Activated T-cell treated with anti-CD3 and anti-CD28 coated beads, Interleukin-2, amount 50 U/mL, for 24 hours (primary cell): ENCODE data around the gene MRPL47.
"Not testable (repeated sequence)": the region's sequence is repeated elsewhere in the genome, so short reads cannot be mapped to it uniquely, and the experiment has no call there.

Experiments used
- DNase-seq: peaks from one replicate; pipeline ENCODE4 v3.0.0-alpha.2; 2020
- H3K27ac Mint-ChIP-seq: 2 replicates; pipeline ENCODE4 v1.8.0; 2020; ENCODE audit warnings: mild to moderate bottlenecking, mixed read lengths
- H3K27me3 Mint-ChIP-seq: 2 replicates; pipeline ENCODE4 v1.8.0; 2020; ENCODE audit warnings: mixed read lengths
- H3K36me3 Mint-ChIP-seq: 2 replicates; pipeline ENCODE4 v1.8.0; 2020; ENCODE audit warnings: low read depth, mixed read lengths
- H3K4me1 Mint-ChIP-seq: 2 replicates; pipeline ENCODE4 v1.8.0; 2020; ENCODE audit warnings: low read depth, mixed read lengths
- H3K4me3 Mint-ChIP-seq: 2 replicates; pipeline ENCODE4 v1.8.0; 2020; ENCODE audit warnings: mild to moderate bottlenecking, moderate library complexity, mixed read lengths
- H3K9me3 Mint-ChIP-seq: 2 replicates; pipeline ENCODE4 v1.8.0; 2020; ENCODE audit warnings: mixed read lengths

The MRPL47 gene

DNA sequence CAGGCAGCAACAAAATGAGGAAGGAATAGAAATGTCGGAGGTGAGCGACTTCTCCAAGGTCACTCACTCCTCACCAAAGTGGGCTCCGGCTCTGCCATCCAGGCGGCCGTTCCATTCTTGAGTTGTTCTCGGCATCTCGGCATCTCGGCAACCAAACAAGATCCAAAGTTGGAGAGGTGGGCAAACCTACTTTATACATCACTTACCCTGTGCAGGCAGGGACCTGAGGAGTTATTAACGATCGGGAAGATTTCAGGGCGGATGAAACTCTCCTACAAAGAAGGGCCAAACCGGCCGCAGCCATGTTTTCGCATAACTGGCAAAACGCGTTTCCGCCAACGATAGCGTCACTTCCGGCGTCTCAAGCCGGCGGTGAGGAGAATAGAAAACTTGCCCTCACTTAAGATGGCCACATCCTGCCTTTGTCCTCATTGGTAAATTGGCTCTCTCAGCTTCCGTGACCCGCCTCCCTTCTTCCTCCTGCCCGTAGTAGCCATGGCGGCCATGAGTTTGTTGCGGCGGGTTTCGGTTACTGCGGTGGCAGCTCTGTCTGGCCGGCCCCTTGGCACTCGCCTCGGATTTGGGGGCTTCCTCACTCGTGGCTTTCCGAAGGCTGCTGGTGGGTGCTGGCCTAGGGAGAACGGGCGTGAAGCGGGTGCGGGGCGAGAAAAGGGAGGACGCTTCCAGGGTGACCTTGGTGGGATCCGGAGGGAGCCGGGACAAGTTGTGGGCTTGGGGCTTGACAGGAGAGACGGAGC, at the start of gene MRPL47, which contains the start of gene NDUFB5:
Gene MRPL47, minus strand, starts transcription at position 318 of the 758 bp plus-strand sequence. Its CDS starts 14 bp downstream, at position 304.
Gene NDUFB5, plus strand, starts transcription at position 474 of the 758 bp plus-strand sequence. Its CDS starts 22 bp downstream, at position 496.
- Mint-ChIP-seq H3K4me1 (peaks cover 43% of the 10 kb centered on the region), H3K36me3 (peaks cover 64% of the 10 kb centered on the region), H3K9me3 (no peaks in the 10 kb centered on the region), H3K27ac (peak within 1 kb of the TSS; percentile 100), H3K27me3 (no peaks in the 10 kb centered on the region), H3K4me3 (peak within 1 kb of the TSS; percentile 98)
- peak; percentile 92 for DNase-seq

DNA sequence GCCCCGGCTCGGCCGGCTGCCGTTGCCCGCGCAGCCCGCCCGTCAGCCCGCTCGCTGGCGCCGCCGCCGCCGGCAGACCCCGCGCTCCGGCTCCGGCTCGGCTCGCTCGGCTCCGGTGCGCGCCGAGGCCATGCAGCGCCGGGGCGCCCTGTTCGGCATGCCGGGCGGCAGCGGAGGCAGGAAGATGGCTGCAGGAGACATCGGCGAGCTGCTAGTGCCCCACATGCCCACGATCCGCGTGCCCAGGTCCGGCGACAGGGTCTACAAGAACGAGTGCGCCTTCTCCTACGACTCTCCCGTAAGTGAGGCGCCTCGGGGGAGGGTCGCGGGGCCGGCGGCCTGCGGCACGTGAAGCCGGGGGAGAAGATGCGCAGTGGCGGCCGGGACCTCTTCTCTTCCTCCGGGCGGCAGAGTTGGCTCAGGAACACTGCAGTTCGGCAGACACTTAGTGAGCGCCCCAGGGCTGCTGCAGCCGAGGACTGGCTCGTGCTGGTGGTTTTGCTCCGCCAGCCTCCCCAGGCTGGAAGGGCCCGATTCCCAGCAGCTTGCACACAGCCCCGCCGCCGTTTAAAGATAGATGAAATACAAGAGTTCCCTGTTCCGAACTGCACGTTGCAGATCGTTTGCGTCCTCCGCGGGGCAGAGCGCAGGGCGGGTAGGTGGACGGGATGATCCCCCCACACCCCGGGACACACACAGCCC, 48.8 kb upstream of the MRPL47 start:
- Mint-ChIP-seq H3K27ac (peak overlapping the region; percentile 90), H3K4me3 (peak overlapping the region; percentile 94)

DNA sequence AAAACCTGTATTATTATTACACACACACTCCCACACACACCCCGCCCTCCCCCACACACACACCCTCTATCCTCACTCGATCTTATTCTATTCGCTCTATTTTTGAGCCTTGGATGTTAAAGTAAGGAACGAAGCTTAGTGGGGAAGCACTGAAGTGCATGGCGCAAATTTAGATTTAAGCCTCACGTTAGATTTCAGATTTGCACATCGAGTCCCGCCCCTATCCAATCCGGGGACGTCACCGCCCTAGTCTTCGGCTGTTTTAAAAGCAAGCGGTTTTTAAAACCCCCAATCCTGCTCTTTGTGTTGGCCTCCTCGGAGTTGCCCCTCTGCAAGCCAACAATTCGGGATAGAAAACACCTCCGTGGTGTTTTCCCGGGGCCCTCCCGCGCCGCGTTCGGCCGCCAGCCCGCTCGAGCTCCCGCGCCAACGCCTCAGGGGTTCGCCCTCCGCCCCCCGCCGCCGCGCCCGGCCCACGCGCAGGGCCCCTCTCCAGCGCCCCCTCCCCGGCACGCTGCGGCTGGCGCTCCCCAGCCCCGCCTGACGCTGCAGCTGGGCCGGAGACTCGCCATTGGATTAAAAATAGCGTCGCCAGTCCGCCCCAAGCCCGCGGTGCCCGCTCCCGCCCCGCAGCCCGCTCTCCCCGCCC, 48.1 kb upstream of the MRPL47 start, which contains the start of gene USP13:
Gene USP13, plus strand, starts transcription at position 594 of the 649 bp plus-strand sequence. CDS start 186 bp downstream, outside the sequence.
- H3K27me3 Mint-ChIP-seq: peaks cover 4% of the 10 kb centered on the region

More for the DNA sequence above, 48.8 kb upstream of the MRPL47 start:
- Mint-ChIP-seq H3K27me3 (peaks cover 4% of the 10 kb centered on the region), H3K36me3 (peaks cover 16% of the 10 kb centered on the region), H3K4me1 (peaks cover 40% of the 10 kb centered on the region), H3K9me3 (no peaks in the 10 kb centered on the region)
- no peak for DNase-seq

DNA sequence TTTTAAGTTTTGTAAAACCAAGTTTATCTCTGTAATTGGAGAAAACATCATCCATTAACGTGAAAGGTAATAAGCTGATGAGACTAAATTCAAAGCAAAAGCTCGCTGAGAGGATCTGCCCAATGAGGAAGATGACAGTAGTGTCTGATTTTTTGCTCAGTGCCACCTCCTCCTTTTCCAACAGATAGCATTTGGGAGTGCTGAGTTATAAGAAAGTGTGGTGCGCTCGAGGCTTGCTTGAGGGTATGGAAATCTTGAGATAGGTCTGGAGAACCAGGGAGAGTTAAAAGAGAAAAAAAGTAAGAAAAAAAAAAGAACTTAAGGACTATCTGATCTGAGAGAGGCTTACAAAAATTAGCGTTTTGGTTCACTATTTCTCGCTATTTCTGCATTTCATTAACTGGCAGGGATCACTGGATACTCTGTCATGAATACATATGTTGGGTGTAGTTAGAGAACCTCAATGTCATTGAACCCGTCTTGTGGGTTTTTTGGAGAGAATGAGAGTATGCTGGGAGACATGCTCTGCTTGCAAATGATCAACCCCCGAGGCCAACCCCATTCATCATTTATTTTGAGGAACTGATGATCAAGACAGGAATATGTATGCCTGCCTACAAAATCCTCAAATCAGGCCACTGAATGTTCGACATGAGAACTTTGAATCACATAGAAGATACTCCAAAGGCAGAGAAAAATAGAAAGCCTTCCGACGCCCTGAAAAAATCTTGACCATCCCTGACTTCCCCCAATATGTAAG, 47.4 kb upstream of the MRPL47 start:
- no peak for DNase-seq
- H3K4me1 Mint-ChIP-seq: peaks cover 36% of the 10 kb centered on the region
- H3K27ac Mint-ChIP-seq: peak overlapping the region; percentile 26
- peaks cover 4% of the 10 kb centered on the region for H3K27me3 Mint-ChIP-seq
- peak overlapping the region; percentile 73 for H3K4me3 Mint-ChIP-seq
- no peaks in the 10 kb centered on the region for H3K9me3 Mint-ChIP-seq
- H3K36me3 Mint-ChIP-seq: peaks cover 14% of the 10 kb centered on the region

More for the DNA sequence above, 48.1 kb upstream of the MRPL47 start, which contains the start of gene USP13:
- H3K27ac Mint-ChIP-seq: peak within 1 kb of the TSS; percentile 90
- H3K36me3 Mint-ChIP-seq: peaks cover 14% of the 10 kb centered on the region
- H3K4me1 Mint-ChIP-seq: peaks cover 36% of the 10 kb centered on the region
- no peaks in the 10 kb centered on the region for H3K9me3 Mint-ChIP-seq
- peak within 1 kb of the TSS; percentile 94 for H3K4me3 Mint-ChIP-seq
- DNase-seq: peak; percentile 83

DNA sequence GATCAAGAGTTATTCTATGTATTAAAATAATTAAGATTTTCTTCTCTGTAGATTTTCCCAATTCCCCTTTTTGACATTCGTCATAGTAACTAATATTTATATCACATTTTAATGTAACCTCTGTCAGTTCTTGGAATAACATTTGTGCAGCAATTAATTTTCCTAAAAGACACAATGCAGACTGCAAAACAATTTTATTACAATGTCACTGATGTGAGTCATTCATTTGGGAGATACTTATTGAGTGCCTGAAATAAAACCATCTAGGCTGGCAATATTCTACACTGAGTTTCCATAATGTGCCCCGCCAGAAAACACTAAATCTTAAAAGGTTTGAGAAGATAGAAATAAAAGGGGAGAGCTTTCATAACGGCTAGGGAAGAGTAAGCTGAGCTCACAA, 41.7 kb upstream of the MRPL47 start:
- H3K4me3 Mint-ChIP-seq: no peak overlapping the region
- DNase-seq: no peak
- H3K4me1 Mint-ChIP-seq: peaks cover 11% of the 10 kb centered on the region
- H3K27ac Mint-ChIP-seq: no peak overlapping the region
- no peaks in the 10 kb centered on the region for H3K36me3 Mint-ChIP-seq
- H3K9me3 Mint-ChIP-seq: no peaks in the 10 kb centered on the region
- H3K27me3 Mint-ChIP-seq: no peaks in the 10 kb centered on the region

DNA sequence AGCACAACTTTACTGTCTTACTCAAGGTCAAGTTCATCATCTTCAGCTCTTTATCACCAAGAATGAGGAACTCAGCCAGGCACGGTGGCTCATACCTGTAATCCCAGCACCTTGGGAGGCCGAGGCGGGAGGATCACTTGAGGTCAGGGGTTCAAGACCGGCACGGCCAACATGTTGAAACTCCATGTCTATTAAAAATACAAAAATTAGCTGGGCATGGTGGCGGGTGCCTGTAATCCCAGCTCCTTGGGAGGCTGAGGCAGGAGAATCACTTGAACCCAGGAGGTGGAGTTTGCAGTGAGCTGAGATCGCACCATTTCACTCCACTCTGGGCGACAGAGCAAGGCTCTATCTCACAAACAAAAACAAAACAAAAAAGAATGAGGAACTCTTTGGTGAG, 39.4 kb upstream of the MRPL47 start:
- not testable (repeated sequence) for H3K27ac Mint-ChIP-seq, H3K4me1 Mint-ChIP-seq, H3K4me3 Mint-ChIP-seq, H3K27me3 Mint-ChIP-seq, DNase-seq, H3K36me3 Mint-ChIP-seq, H3K9me3 Mint-ChIP-seq

DNA sequence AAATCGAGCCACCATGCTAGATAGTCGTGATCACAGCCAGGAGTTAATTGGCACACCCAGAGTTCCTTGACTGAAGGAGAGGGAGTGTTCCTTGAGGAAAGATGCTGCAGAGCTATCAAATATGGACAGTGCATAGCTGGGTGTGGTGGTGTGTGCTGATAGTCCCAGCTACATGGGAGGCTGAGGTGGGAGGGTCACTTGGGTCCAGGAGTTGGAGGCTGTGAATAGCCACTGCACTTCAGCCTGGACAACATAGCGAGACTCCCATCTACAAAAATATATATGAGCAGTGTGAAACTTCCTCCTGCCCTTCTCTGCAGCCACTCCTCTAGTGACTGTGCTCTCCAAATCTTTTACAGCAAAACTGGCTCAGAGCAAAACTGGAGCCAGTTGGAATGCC, 38.4 kb upstream of the MRPL47 start:
- Mint-ChIP-seq H3K27me3 (no peaks in the 10 kb centered on the region), H3K36me3 (no peaks in the 10 kb centered on the region), H3K9me3 (no peaks in the 10 kb centered on the region), H3K27ac (no peak overlapping the region), H3K4me3 (no peak overlapping the region), H3K4me1 (peaks cover 8% of the 10 kb centered on the region)
- no peak for DNase-seq

DNA sequence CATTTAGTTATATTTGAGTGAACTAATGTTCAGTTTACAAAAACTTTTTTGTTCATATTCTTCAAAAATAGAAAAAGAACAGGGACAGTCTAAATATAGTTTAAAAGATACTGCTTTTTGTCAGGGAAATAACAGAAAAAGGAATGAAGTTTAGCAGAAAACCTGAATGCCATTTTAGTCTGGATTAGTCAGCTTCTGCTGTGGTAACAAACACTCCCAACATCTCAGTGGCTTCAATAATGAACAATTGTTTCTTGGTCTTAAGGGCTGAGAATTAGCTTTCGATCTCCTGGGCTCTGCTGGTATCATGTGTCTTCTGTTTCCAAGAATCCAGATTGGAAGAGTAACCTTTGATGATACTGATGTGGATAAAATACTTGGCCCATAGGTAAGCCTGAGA, 36.0 kb upstream of the MRPL47 start:
- peaks cover 8% of the 10 kb centered on the region for H3K4me1 Mint-ChIP-seq
- DNase-seq: no peak
- no peak overlapping the region for H3K4me3 Mint-ChIP-seq
- H3K27me3 Mint-ChIP-seq: no peaks in the 10 kb centered on the region
- H3K27ac Mint-ChIP-seq: no peak overlapping the region
- no peaks in the 10 kb centered on the region for H3K36me3 Mint-ChIP-seq
- no peaks in the 10 kb centered on the region for H3K9me3 Mint-ChIP-seq

DNA sequence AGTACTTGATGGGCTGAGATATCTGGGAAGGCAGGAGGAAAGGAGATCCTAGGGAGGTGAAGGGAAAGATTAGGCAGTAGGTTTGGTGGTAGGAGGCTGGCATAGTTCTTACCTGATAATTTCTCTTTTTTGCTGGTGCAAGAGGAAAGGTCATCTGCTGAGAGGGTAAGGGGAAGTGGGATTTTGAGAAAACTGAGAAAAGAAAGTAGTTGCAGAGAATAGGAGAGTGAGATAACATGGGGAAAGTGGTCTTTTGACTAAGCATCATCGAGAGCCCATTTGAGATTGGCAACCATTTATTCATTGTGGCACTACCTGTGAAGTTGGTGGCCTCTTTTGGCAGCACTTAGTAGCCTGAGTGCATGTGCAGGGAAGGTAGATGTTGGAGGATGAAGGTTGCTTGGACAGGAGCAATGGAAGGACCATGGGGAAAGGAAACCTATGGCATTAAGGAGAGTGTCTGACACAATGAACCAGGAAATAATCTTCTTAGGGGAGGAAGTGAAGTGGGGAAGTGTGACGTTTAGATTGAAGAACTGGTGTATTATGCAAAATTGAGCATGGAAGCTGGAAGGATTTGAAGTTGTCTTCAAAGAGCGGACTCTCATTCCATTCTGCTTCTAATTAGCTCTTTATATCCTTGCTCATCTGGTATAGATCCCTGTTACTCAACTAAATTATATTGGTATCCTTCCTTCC, 26.5 kb upstream of the MRPL47 start:
- Mint-ChIP-seq H3K9me3 (no peaks in the 10 kb centered on the region), H3K27ac (no peak overlapping the region), H3K36me3 (peaks cover 3% of the 10 kb centered on the region), H3K4me3 (no peak overlapping the region), H3K4me1 (no peaks in the 10 kb centered on the region), H3K27me3 (no peaks in the 10 kb centered on the region)
- no peak for DNase-seq

DNA sequence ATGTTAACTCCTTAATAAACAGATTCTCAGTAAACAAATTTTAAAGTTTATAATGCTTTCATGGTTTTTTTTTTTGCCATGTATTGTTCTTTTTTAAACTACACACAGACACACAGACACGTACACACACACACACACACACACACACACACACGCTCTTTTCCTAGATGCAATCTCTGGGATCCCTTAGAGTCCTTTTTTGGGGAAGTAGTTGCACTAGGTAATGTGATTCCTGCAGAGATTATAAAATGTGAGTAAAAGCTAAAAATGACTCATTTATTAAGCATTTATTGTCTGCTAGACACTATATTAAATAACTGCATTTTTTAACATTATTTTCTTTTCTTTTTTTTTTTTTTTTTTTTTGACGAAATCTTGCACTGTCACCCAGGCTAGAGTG, 20.0 kb upstream of the MRPL47 start:
- Mint-ChIP-seq H3K27me3 (no peaks in the 10 kb centered on the region), H3K36me3 (peaks cover 58% of the 10 kb centered on the region), H3K4me3 (no peak overlapping the region), H3K27ac (no peak overlapping the region), H3K4me1 (no peaks in the 10 kb centered on the region), H3K9me3 (no peaks in the 10 kb centered on the region)
- no peak for DNase-seq

DNA sequence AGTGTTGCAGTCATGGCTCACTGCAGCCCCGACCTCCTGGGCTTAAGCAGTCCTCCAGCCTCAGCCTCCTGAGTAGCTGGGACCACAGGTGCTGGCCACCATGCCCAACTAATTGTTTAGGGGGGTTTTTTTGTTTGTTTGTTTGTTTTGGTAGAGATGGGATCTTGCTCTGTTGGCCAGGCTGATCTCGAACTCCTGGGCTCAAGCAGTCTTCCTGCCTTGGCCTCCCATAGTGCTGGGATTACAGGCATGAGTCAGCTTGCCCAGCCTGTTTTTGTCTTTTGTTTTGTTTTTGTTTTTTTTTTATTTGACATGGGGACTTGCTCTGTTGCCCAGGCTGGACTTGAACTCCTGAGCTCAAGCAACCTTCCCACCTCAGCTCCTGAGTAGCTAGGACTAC, 17.6 kb upstream of the MRPL47 start:
- peak overlapping the region; percentile 14 for H3K27ac Mint-ChIP-seq
- no peak for DNase-seq
- H3K36me3 Mint-ChIP-seq: peaks cover 80% of the 10 kb centered on the region
- H3K4me3 Mint-ChIP-seq: no peak overlapping the region
- H3K9me3 Mint-ChIP-seq: no peaks in the 10 kb centered on the region
- no peaks in the 10 kb centered on the region for H3K4me1 Mint-ChIP-seq
- H3K27me3 Mint-ChIP-seq: no peaks in the 10 kb centered on the region

DNA sequence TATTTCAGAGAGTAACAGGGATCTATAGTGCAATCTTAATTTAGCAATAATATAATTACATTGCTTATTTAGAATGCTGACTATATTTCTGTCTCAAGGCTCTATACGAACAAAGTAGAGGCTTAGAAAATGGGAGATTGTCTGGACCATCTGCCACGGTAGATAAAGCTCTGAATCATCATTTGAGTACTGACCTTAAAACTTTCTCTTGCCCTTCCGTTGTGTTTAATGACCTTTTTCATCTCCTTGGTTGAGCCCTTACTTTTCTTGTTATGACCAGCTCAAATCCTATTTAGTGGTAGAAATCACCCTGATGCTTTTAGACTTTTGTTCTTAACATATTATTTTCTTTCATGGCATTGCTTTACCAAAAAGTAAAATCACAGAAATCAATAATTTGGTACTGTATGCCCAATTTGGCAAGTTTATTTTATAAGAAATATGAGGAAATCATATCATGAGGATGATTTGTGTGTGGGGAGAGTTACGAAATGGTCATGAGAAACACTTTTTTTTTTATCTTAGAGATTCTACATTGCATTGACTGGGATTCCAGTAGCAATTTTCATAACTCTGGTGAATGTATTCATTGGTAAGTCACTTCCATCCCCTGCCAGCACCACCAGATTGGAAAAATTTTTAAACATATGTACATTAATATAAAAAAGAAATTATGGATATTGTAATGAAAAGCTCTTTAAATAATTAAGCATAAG, 11.2 kb upstream of the MRPL47 start:
- Mint-ChIP-seq H3K27ac (peak overlapping the region; percentile 47), H3K4me3 (no peak overlapping the region), H3K36me3 (peaks cover 72% of the 10 kb centered on the region), H3K27me3 (no peaks in the 10 kb centered on the region), H3K4me1 (peaks cover 16% of the 10 kb centered on the region), H3K9me3 (no peaks in the 10 kb centered on the region)
- no peak for DNase-seq

DNA sequence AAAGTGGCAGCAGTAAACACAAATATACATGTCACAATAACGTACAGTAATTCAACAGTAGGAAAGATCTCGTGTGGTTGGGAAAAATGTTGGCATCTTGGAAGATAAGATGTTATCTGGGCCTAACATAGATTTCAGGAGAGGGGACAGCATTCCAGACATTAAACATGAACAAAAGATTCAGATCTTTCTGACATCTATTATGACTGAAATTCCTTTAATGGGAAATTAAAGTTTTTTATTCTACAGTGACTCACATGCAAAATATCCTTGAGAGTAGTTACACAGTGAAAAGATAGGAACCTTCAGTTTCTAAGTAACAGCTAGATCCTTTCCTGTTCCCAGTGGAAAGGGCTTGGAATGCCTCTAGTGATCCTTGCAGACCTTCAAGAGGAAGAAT, 9.4 kb upstream of the MRPL47 start:
- H3K4me3 Mint-ChIP-seq: no peak overlapping the region
- H3K27me3 Mint-ChIP-seq: no peaks in the 10 kb centered on the region
- no peaks in the 10 kb centered on the region for H3K9me3 Mint-ChIP-seq
- H3K27ac Mint-ChIP-seq: no peak overlapping the region
- no peak for DNase-seq
- H3K4me1 Mint-ChIP-seq: peaks cover 29% of the 10 kb centered on the region
- peaks cover 65% of the 10 kb centered on the region for H3K36me3 Mint-ChIP-seq
